HEK293 (cell line): Measurements from ENCODE around the gene GNG7.

Experiments used
- CTCF ChIA-PET: fragments of 350-600 bp; formaldehyde crosslinking; extraction: SDS; loops from one replicate; lab custom pipeline; 2021; ENCODE audit warnings: antibody characterized with exemption; lab: Yijun Ruan, JAX
- POLR2A ChIA-PET: fragments of 300-600 bp; formaldehyde crosslinking; extraction: SDS; loops from one replicate; lab custom pipeline; 2020; ENCODE audit warnings: antibody characterized with exemption, inconsistent platforms; lab: Yijun Ruan, JAX
- H3K27ac ChIP-seq: fragments of 200-500 bp; sonication (Bioruptor generic); 2 replicates; pipeline ENCODE4 v1.5.1; 2014; ENCODE audit warnings: low read depth, low read length, control low read depth, inconsistent platforms; ENCODE audit errors: extremely low read depth
- H3K36me3 ChIP-seq, 2 experiments: fragments of 200-500 bp in 1 of 2; sonication (Bioruptor generic) in 1 of 2; 1 replicate in 1 of 2; 2 replicates in 1 of 2; pipeline ENCODE4 v1.5.1; 2014 to 2017; ENCODE audit warnings: inconsistent platforms in 2 of 2, low read length in 2 of 2; ENCODE audit not compliant: control insufficient read depth in 2 of 2, insufficient read depth in 1 of 2
- H3K4me1 ChIP-seq: fragments of 200-500 bp; sonication (Bioruptor generic); 2 replicates; pipeline ENCODE4 v1.5.1; 2014; ENCODE audit warnings: mild to moderate bottlenecking, low read length, inconsistent platforms; ENCODE audit not compliant: control insufficient read depth, insufficient read depth
- H3K4me3 ChIP-seq: 2 replicates; pipeline ENCODE4 v1.5.1; 2011; ENCODE audit warnings: low read depth, mild to moderate bottlenecking, control low read depth, low read length, moderate library complexity
- H3K9me3 ChIP-seq: fragments of 200-500 bp; sonication (Bioruptor generic); 2 replicates; pipeline ENCODE4 v1.5.1; 2014; ENCODE audit warnings: low read depth, low read length, inconsistent platforms; ENCODE audit not compliant: control insufficient read depth, insufficient read depth
- AEBP2 ChIP-seq: fragments of 450-650 bp; formaldehyde crosslinking; IDR thresholded peaks from 2 replicates; pipeline ENCODE4 v1.5.1; 2016; ENCODE audit warnings: missing biosample characterization, missing genetic modification characterization, borderline replicate concordance
- BCL11A ChIP-seq: fragments of 450-650 bp; formaldehyde crosslinking; IDR thresholded peaks from 2 replicates; pipeline ENCODE4 v1.5.1; 2016; ENCODE audit warnings: low read depth, missing biosample characterization, missing genetic modification characterization
- BCL11B ChIP-seq: fragments of 450-650 bp; formaldehyde crosslinking; IDR thresholded peaks from 2 replicates; pipeline ENCODE4 v1.5.1; 2016; ENCODE audit warnings: low read depth, missing biosample characterization, missing genetic modification characterization
- CTCF ChIP-seq: fragments of 450-650 bp; formaldehyde crosslinking; IDR thresholded peaks from 2 replicates; pipeline ENCODE4 v1.5.1; 2016; ENCODE audit warnings: missing biosample characterization, missing genetic modification characterization
- EGR2 ChIP-seq: fragments of 450-650 bp; formaldehyde crosslinking; IDR thresholded peaks from 2 replicates; pipeline ENCODE4 v1.5.1; 2016; ENCODE audit warnings: low read depth, missing biosample characterization, missing genetic modification characterization
- FEZF1 ChIP-seq: fragments of 450-650 bp; formaldehyde crosslinking; IDR thresholded peaks from 2 replicates; pipeline ENCODE4 v1.5.1; 2016; ENCODE audit warnings: missing biosample characterization, missing genetic modification characterization
- HOXD13 ChIP-seq: sonication (generic); formaldehyde crosslinking; IDR thresholded peaks from 2 replicates; pipeline ENCODE4 v1.8.0; 2022; ENCODE audit warnings: missing genetic modification reagents, borderline replicate concordance
- KLF7 ChIP-seq: fragments of 450-650 bp; formaldehyde crosslinking; IDR thresholded peaks from 2 replicates; pipeline ENCODE4 v1.5.1; 2016; ENCODE audit warnings: missing biosample characterization, missing genetic modification characterization, borderline replicate concordance
- KLF9 ChIP-seq: fragments of 450-650 bp; formaldehyde crosslinking; IDR thresholded peaks from 2 replicates; pipeline ENCODE4 v1.5.1; 2016; ENCODE audit warnings: missing biosample characterization, missing genetic modification characterization, low read depth
- YY2 ChIP-seq: fragments of 450-650 bp; formaldehyde crosslinking; IDR thresholded peaks from 2 replicates; pipeline ENCODE4 v1.5.1; 2016; ENCODE audit warnings: missing biosample characterization, missing genetic modification characterization
- ZFHX2 ChIP-seq: fragments of 450-650 bp; formaldehyde crosslinking; conservative IDR thresholded peaks from 2 replicates; pipeline ENCODE4 v1.5.1; 2016; ENCODE audit warnings: missing biosample characterization, missing genetic modification characterization
- ZFP37 ChIP-seq: fragments of 450-650 bp; formaldehyde crosslinking; IDR thresholded peaks from 2 replicates; pipeline ENCODE4 v1.5.1; 2016; ENCODE audit warnings: missing biosample characterization, missing genetic modification characterization
- ZIC2 ChIP-seq: fragments of 450-650 bp; formaldehyde crosslinking; IDR thresholded peaks from 2 replicates; pipeline ENCODE4 v1.5.1; 2016; ENCODE audit warnings: missing biosample characterization, missing genetic modification characterization
- ZNF16 ChIP-seq: fragments of 450-650 bp; formaldehyde crosslinking; IDR thresholded peaks from 2 replicates; pipeline ENCODE4 v1.5.1; 2016; ENCODE audit warnings: low read depth, missing biosample characterization, missing genetic modification characterization
- ZNF214 ChIP-seq: fragments of 450-650 bp; formaldehyde crosslinking; IDR thresholded peaks from 2 replicates; pipeline ENCODE4 v1.5.1; 2017; ENCODE audit warnings: missing biosample characterization, mild to moderate bottlenecking, missing genetic modification characterization, borderline replicate concordance
- ZNF248 ChIP-seq: fragments of 450-650 bp; formaldehyde crosslinking; IDR thresholded peaks from 2 replicates; pipeline ENCODE4 v1.5.1; 2017; ENCODE audit warnings: missing biosample characterization, missing genetic modification characterization
- ZNF302 ChIP-seq: fragments of 450-650 bp; formaldehyde crosslinking; IDR thresholded peaks from 2 replicates; pipeline ENCODE4 v1.5.1; 2016; ENCODE audit warnings: missing biosample characterization, missing genetic modification characterization, low read depth
- ZNF366 ChIP-seq: fragments of 450-650 bp; formaldehyde crosslinking; conservative IDR thresholded peaks from 2 replicates; pipeline ENCODE4 v1.5.1; 2016; ENCODE audit warnings: missing biosample characterization, missing genetic modification characterization
- ZNF391 ChIP-seq: fragments of 450-650 bp; formaldehyde crosslinking; IDR thresholded peaks from 2 replicates; pipeline ENCODE4 v1.5.1; 2016; ENCODE audit warnings: low read depth, missing biosample characterization, missing genetic modification characterization, borderline replicate concordance
- ZNF423 ChIP-seq: fragments of 450-650 bp; formaldehyde crosslinking; IDR thresholded peaks from 2 replicates; pipeline ENCODE4 v1.5.1; 2016; ENCODE audit warnings: missing biosample characterization, missing genetic modification characterization
- ZNF473 ChIP-seq: fragments of 450-650 bp; formaldehyde crosslinking; IDR thresholded peaks from 2 replicates; pipeline ENCODE4 v1.5.1; 2017; ENCODE audit warnings: missing biosample characterization, missing genetic modification characterization
- ZNF48 ChIP-seq: fragments of 450-650 bp; formaldehyde crosslinking; IDR thresholded peaks from 2 replicates; pipeline ENCODE4 v1.5.1; 2016; ENCODE audit warnings: missing biosample characterization, missing genetic modification characterization
- ZNF571 ChIP-seq: fragments of 450-650 bp; formaldehyde crosslinking; IDR thresholded peaks from 2 replicates; pipeline ENCODE4 v1.5.0; 2017; ENCODE audit warnings: missing biosample characterization, missing genetic modification characterization
- ZNF623 ChIP-seq: fragments of 450-650 bp; formaldehyde crosslinking; IDR thresholded peaks from 2 replicates; pipeline ENCODE4 v1.5.1; 2016; ENCODE audit warnings: missing biosample characterization, missing genetic modification characterization
- ZNF664 ChIP-seq: fragments of 450-650 bp; formaldehyde crosslinking; IDR thresholded peaks from 2 replicates; pipeline ENCODE4 v1.5.1; 2016; ENCODE audit warnings: missing biosample characterization, missing genetic modification characterization
- ZNF785 ChIP-seq: fragments of 450-650 bp; formaldehyde crosslinking; IDR thresholded peaks from 2 replicates; pipeline ENCODE4 v1.5.1; 2016; ENCODE audit warnings: missing biosample characterization, missing genetic modification characterization
- ZNF843 ChIP-seq: fragments of 450-650 bp; formaldehyde crosslinking; IDR thresholded peaks from 2 replicates; pipeline ENCODE4 v1.5.1; 2016; ENCODE audit warnings: missing biosample characterization, missing genetic modification characterization

The GNG7 gene

GRCh38 chr19:2750808-2751437 is 48.4 kb upstream of the GNG7 start:
- TF ChIP-seq ZNF664 (tag by site-specific recombination) (no peak), ZNF571 (tag by site-specific recombination) (no peak), ZFHX2 (tag by site-specific recombination) (no peak), HOXD13 (CRISPR knock-in tag) (no peak), ZFP37 (no peak), ZIC2 (tag by site-specific recombination) (no peak), CTCF (tag by site-specific recombination) (no peak), AEBP2 (tag by site-specific recombination) (no peak), ZNF16 (no peak), KLF7 (tag by site-specific recombination) (no peak), ZNF843 (tag by site-specific recombination) (no peak), EGR2 (tag by site-specific recombination) (no peak), ZNF302 (tag by site-specific recombination) (no peak), ZNF785 (tag by site-specific recombination) (no peak), ZNF214 (tag by site-specific recombination) (no peak), ZNF623 (tag by site-specific recombination) (no peak), FEZF1 (tag by site-specific recombination) (no peak), BCL11A (tag by site-specific recombination) (no peak), ZNF48 (tag by site-specific recombination) (no peak), ZNF473 (tag by site-specific recombination) (no peak)

GRCh38 chr19:2747349-2747748 is 44.9 kb upstream of the GNG7 start:
- ChIA-PET CTCF (interaction anchor here (0.7 to 3.3 kb wide), 3 partner anchors 8 to 138 kb away, joined by 6 to 54 read pairs (median 8); no protein-coding TSS in a partner anchor), POLR2A (no interaction called here)
- Histone ChIP-seq H3K36me3 (no peaks in the 10 kb centered on the region; a peak in 1 of 3 replicates), H3K4me3 (no peak overlapping the region), H3K4me1 (no peaks in the 10 kb centered on the region), H3K9me3 (no peaks in the 10 kb centered on the region), H3K27ac (no peak overlapping the region)
- TF ChIP-seq KLF9 (tag by site-specific recombination) (no peak), YY2 (tag by site-specific recombination) (no peak), ZNF248 (tag by site-specific recombination) (no peak), ZNF366 (no peak), ZNF391 (no peak), ZNF423 (tag by site-specific recombination) (no peak), BCL11B (no peak), EGR2 (tag by site-specific recombination) (0 out of 2 replicates have a peak, but pooled peaks have one; percentile 26)

More at GRCh38 chr19:2750808-2751437, 48.4 kb upstream of the GNG7 start:
- Histone ChIP-seq H3K36me3 (peaks cover 0 to 30% of the 10 kb centered on the region in 2 experiments; a peak in 2 of 3 replicates), H3K27ac (no peak overlapping the region), H3K4me3 (no peak overlapping the region), H3K9me3 (no peaks in the 10 kb centered on the region), H3K4me1 (no peaks in the 10 kb centered on the region)
- CTCF ChIA-PET = interaction anchor here (0.7 to 3.3 kb wide), 4 partner anchors 8 to 108 kb away, joined by 3 to 54 read pairs (median 6); no protein-coding TSS in a partner anchor
- POLR2A ChIA-PET = no interaction called here
